ENCODE measurements around the gene KRT37. TPM values are rescaled to one million over a fixed set of nuclear protein-coding genes. Genes with fewer than 3 reads are reported as not detected.

The KRT37 gene
- total RNA-seq, 2 experiments from 2014 or later, result not detected

GRCh38 chr17:41463746-41464145 is 39.4 kb upstream of the KRT37 start:
- CTCF ChIA-PET, result no interaction called here
- Histone ChIP-seq H3K9me3 (ENCODE audit: control insufficient read depth in 1 of 2, insufficient read depth in 1 of 2, low read length in 2 of 2) (peaks cover 0 to 16% of the 10 kb centered on the region in 2 experiments), H3K27ac (ENCODE audit: low read depth in 1 of 2, low read length in 2 of 2) (no peak overlapping the region), H3K27me3 (ENCODE audit: control insufficient read depth in 1 of 2, insufficient read depth in 2 of 2, low read length in 2 of 2) (peaks cover 0 to 7% of the 10 kb centered on the region in 2 experiments), H3K4me3 (ENCODE audit: low read length) (no peak overlapping the region), H3K4me1 (ENCODE audit: insufficient read depth, low read length) (no peaks in the 10 kb centered on the region), H3K36me3 (ENCODE audit: insufficient read depth, low read length) (no peaks in the 10 kb centered on the region)
- DNase-seq, result no peak
- Mint-ChIP-seq H3K27me3 (no peaks in the 10 kb centered on the region), H3K4me3 (no peak overlapping the region), H3K9me3 (no peaks in the 10 kb centered on the region), H3K36me3 (ENCODE audit: low read depth) (no peaks in the 10 kb centered on the region), H3K4me1 (ENCODE audit: low read depth) (no peaks in the 10 kb centered on the region), H3K27ac (no peak overlapping the region)
- ATAC-seq (ENCODE audit: poor library complexity), result no peak
- POLR2A ChIA-PET, result no interaction called here
- intact Hi-C loops (cut with DNase I, micrococcal nuclease), result no loop called here
- TF ChIP-seq CTCF (IDR thresholded peaks at IDR 0.05), result no peak

GRCh38 chr17:41462705-41463104 is 38.3 kb upstream of the KRT37 start:
- H3K4me3 Mint-ChIP-seq, result no peak overlapping the region

GRCh38 chr17:41457676-41458075 is 33.3 kb upstream of the KRT37 start:
- no peaks in the 10 kb centered on the region for H3K27me3 ChIP-seq (ENCODE audit: control insufficient read depth in 1 of 2, insufficient read depth in 2 of 2, low read length in 2 of 2)
- ATAC-seq (ENCODE audit: poor library complexity), result no peak
- H3K4me1 ChIP-seq (ENCODE audit: insufficient read depth, low read length), result no peaks in the 10 kb centered on the region
- ChIA-PET POLR2A (no interaction called here), CTCF (no interaction called here)
- intact Hi-C loops (cut with DNase I, micrococcal nuclease), result no loop called here
- no peaks in the 10 kb centered on the region for H3K27me3 Mint-ChIP-seq
- H3K4me3 ChIP-seq (ENCODE audit: low read length), result no peak overlapping the region
- H3K4me1 Mint-ChIP-seq (ENCODE audit: low read depth), result no peaks in the 10 kb centered on the region
- TF ChIP-seq CTCF (IDR thresholded peaks at IDR 0.05), result no peak
- H3K36me3 ChIP-seq (ENCODE audit: insufficient read depth, low read length), result no peaks in the 10 kb centered on the region
- no peak for DNase-seq
- no peaks in the 10 kb centered on the region for H3K9me3 Mint-ChIP-seq
- H3K36me3 Mint-ChIP-seq (ENCODE audit: low read depth), result no peaks in the 10 kb centered on the region
- no peak overlapping the region for H3K27ac ChIP-seq (ENCODE audit: low read depth in 1 of 2, low read length in 2 of 2)
- no peaks in the 10 kb centered on the region for H3K9me3 ChIP-seq (ENCODE audit: control insufficient read depth in 1 of 2, insufficient read depth in 1 of 2, low read length in 2 of 2)
- no peak overlapping the region for H3K4me3 Mint-ChIP-seq
- no peak overlapping the region for H3K27ac Mint-ChIP-seq

More at GRCh38 chr17:41462705-41463104, 38.3 kb upstream of the KRT37 start:
- ATAC-seq (ENCODE audit: poor library complexity) (no peak), DNase-seq (no peak)
- Histone ChIP-seq H3K36me3 (ENCODE audit: insufficient read depth, low read length) (no peaks in the 10 kb centered on the region), H3K27me3 (ENCODE audit: control insufficient read depth in 1 of 2, insufficient read depth in 2 of 2, low read length in 2 of 2) (peaks cover 0 to 6% of the 10 kb centered on the region in 2 experiments), H3K9me3 (ENCODE audit: control insufficient read depth in 1 of 2, insufficient read depth in 1 of 2, low read length in 2 of 2) (peaks cover 0 to 16% of the 10 kb centered on the region in 2 experiments), H3K4me1 (ENCODE audit: insufficient read depth, low read length) (no peaks in the 10 kb centered on the region), H3K4me3 (ENCODE audit: low read length) (no peak overlapping the region), H3K27ac (ENCODE audit: low read depth in 1 of 2, low read length in 2 of 2) (no peak overlapping the region)
- CTCF ChIA-PET, result no interaction called here
- Mint-ChIP-seq H3K36me3 (ENCODE audit: low read depth) (no peaks in the 10 kb centered on the region), H3K27me3 (no peaks in the 10 kb centered on the region), H3K27ac (no peak overlapping the region), H3K9me3 (no peaks in the 10 kb centered on the region), H3K4me1 (ENCODE audit: low read depth) (no peaks in the 10 kb centered on the region)
- intact Hi-C loops (cut with DNase I, micrococcal nuclease), result no loop called here
- POLR2A ChIA-PET, result no interaction called here
- no peak for TF ChIP-seq CTCF (IDR thresholded peaks at IDR 0.05)
